Stimulated activated naive CD8-positive, alpha-beta T cell treated with anti-CD3 and anti-CD28 coated beads, Interleukin-15, Interleukin-2, amounts not matched to agents 100 ng/mL and 50 ng/mL, for 24 hours (primary cell): ENCODE measurements around the gene ENPP3.

Experiments used
- H3K27ac Mint-ChIP-seq: one replicate; pipeline ENCODE4 v1.8.0; 2021; ENCODE audit warnings: mild to moderate bottlenecking, mixed read lengths
- H3K27me3 Mint-ChIP-seq: one replicate; pipeline ENCODE4 v1.8.0; 2021; ENCODE audit warnings: mixed read lengths
- H3K36me3 Mint-ChIP-seq: one replicate; pipeline ENCODE4 v1.8.0; 2021; ENCODE audit warnings: low read depth, mixed read lengths
- H3K4me1 Mint-ChIP-seq: one replicate; pipeline ENCODE4 v1.8.0; 2021; ENCODE audit warnings: low read depth, mixed read lengths
- H3K4me3 Mint-ChIP-seq: one replicate; pipeline ENCODE4 v1.8.0; 2021; ENCODE audit warnings: mild to moderate bottlenecking, mixed read lengths
- H3K9me3 Mint-ChIP-seq: one replicate; pipeline ENCODE4 v1.8.0; 2021; ENCODE audit warnings: mixed read lengths

ENPP3 gene

DNA sequence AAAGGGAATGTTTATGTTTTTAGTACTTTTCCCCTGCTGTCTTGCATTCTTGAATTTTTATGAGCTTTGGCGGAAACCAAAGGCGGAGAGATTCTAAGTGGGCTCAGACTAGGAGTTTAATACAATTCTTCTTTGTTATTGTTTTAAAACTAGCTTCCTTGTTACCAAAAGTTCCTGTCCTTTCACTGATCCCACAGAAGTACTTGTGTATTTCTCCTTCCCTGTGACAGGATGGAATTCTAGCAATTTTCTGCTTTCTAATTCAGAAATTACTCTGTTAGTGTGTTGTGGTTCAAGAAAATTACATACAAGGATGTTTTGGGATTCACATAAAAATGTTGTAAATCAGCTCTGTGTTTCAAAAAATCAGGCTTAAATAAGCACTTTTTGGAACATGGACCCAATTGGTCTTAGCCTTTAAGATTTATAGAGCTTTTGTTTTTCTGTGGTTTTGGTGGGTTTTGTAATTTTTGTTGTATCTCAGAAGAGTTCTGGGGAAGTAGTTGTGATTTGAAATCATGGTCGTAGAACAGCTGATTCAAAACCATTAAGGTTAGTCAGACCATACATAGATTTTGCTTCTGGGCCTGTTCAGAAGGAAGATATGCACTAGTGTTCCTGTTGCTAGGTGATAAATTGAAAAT lies 91.3 kb downstream of the ENPP3 start:
- Mint-ChIP-seq H3K9me3 (no peaks in the 10 kb centered on the region), H3K4me3 (no peak overlapping the region), H3K36me3 (no peaks in the 10 kb centered on the region), H3K27ac (no peak overlapping the region), H3K4me1 (no peaks in the 10 kb centered on the region), H3K27me3 (peaks cover 4% of the 10 kb centered on the region)

DNA sequence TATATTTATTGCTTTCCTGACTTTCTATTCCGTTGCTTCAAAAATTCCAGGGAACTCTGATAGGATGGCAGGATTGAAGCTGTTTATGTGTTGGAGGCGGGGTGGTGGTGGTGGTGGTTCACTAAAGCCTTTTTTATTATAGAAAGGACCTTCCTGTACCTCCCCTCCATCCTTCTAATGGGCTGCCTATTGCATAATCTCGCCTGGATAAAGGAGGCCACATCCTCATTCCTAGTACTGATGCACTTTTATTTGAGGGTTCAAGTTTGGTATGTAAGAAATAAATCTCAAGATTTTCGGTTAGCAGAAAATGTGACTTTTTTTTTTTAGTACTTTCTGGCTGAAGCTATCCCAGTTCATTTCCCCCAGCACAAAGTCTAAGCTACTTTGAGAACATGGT lies 92.4 kb downstream of the ENPP3 start:
- Mint-ChIP-seq H3K27me3 (peaks cover 4% of the 10 kb centered on the region), H3K36me3 (no peaks in the 10 kb centered on the region), H3K4me1 (no peaks in the 10 kb centered on the region), H3K4me3 (no peak overlapping the region), H3K27ac (no peak overlapping the region), H3K9me3 (no peaks in the 10 kb centered on the region)

DNA sequence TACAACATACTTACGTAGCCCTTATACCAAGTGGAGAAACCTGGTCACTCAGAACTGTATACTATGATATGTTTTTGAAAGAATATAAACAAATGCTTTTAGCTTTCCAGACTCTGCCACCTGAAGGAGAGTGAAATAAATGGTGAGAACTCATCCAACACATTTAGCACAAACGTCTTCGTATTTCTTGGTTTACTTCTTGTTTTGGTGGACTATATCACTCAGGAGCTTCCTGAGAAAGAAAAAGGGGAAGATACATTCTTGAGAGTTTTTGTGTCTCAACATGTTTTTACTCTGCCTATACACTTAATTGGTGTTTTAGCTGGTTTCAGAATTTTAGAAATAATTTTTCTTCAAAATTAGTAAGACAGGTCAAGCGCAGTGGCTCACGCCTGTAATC lies 93.2 kb downstream of the ENPP3 start:
- H3K36me3 Mint-ChIP-seq: no peaks in the 10 kb centered on the region

DNA sequence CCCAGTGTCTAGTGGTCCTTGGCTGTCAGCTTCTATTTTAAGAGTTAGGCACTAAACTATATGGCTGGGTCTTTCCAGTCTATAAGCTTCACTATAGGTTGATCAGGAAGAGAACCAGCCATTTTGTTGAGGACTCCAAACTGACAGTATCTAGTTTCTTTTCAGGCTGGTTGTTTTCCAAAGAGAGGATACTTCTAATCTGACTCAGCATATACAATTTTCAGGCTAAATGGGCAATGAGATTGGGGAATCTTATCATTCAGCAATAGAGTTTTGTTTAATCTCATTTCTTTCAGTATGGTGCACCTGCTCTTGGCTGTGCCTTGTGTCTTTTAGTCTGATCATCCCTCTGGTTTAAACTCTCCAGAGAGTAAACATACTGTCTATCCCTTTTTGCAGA lies 94.1 kb downstream of the ENPP3 start:
- H3K27ac Mint-ChIP-seq: no peak overlapping the region
- no peaks in the 10 kb centered on the region for H3K9me3 Mint-ChIP-seq
- no peak overlapping the region for H3K4me3 Mint-ChIP-seq
- no peaks in the 10 kb centered on the region for H3K36me3 Mint-ChIP-seq
- H3K4me1 Mint-ChIP-seq: no peaks in the 10 kb centered on the region
- H3K27me3 Mint-ChIP-seq: peaks cover 4% of the 10 kb centered on the region

More for the DNA sequence above, 93.2 kb downstream of the ENPP3 start:
- H3K4me1 Mint-ChIP-seq: no peaks in the 10 kb centered on the region
- no peak overlapping the region for H3K4me3 Mint-ChIP-seq
- H3K27me3 Mint-ChIP-seq: peaks cover 4% of the 10 kb centered on the region
- H3K27ac Mint-ChIP-seq: no peak overlapping the region
- H3K9me3 Mint-ChIP-seq: no peaks in the 10 kb centered on the region

DNA sequence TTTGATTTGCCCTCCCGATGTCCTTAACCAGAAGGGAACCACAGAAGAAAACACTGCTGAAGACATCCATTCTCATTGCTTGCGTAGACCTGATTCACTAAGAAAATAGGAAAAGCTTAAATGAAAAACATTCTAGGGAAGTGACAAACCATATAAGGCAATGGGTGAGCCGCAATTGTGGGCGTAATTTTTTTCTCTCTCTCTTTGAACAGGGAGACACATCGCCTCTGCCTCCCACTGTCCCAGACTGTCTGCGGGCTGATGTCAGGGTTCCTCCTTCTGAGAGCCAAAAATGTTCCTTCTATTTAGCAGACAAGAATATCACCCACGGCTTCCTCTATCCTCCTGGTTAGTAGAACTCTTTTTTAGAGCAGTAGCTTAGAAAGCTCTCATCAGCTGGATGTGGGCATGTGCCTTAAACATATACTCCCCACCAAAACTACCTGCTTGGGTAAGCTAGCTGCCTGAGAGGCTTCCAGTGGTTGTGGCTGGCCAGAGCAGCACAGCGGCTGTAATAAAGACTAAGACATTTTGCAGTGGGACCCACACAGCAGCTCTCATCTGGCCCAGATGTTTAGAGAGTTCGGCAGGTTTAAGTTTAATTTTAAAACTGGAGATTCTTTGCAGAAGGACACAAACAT lies 96.4 kb downstream of the ENPP3 start:
- no peak overlapping the region for H3K27ac Mint-ChIP-seq
- H3K27me3 Mint-ChIP-seq: peaks cover 4% of the 10 kb centered on the region
- no peak overlapping the region for H3K4me3 Mint-ChIP-seq
- H3K4me1 Mint-ChIP-seq: no peaks in the 10 kb centered on the region
- H3K36me3 Mint-ChIP-seq: no peaks in the 10 kb centered on the region
- no peaks in the 10 kb centered on the region for H3K9me3 Mint-ChIP-seq

DNA sequence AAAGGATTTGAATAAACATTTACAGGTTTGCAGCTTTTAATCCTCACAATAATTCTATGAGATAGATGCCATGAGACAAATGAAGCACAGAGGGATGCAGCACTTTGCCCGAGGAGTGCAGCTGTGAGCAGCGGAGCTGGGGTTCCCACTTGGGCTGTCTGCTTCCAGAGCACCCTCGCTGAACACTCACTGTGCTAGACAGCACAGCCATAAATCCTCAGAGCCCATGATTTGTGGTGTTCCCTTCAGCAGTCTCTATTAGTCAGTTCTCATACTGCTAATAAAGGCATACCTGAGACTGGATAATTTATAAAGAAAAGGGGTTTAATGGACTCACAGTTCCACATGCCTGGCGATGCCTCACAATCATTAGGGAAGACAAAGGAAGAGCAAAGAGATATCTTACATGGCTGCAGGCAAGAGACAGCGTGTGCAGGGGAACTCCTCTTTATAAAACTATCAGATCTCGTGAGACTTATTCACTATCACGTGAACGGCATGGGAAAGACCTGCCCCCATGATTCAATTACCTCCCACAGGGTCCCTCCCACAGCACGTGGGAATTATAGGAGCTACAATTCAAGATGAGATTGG lies 99.0 kb downstream of the ENPP3 start:
- Mint-ChIP-seq H3K4me3 (no peak overlapping the region), H3K36me3 (no peaks in the 10 kb centered on the region), H3K4me1 (no peaks in the 10 kb centered on the region), H3K27ac (no peak overlapping the region), H3K27me3 (peaks cover under 1% of the 10 kb centered on the region), H3K9me3 (no peaks in the 10 kb centered on the region)

DNA sequence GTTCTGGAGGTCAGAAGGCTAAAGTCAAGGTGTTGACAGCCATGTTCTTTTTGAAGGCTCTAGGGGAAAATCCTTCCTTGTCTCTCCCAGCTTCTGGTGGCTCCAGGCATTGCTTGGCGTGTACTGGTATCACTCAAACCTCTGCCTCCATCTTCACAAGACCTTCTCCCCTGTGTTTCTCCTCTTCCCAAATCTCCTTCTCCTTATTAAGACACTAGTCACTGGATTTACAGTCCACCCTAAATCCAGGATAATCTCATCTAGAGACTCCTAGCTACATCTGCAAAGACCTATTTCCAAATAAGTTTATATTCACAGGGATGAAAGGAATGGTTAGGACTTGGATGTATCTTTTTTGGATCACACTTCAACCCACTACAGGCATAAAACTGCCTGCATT lies 99.7 kb downstream of the ENPP3 start:
- no peaks in the 10 kb centered on the region for H3K36me3 Mint-ChIP-seq
- no peaks in the 10 kb centered on the region for H3K27me3 Mint-ChIP-seq
- H3K9me3 Mint-ChIP-seq: no peaks in the 10 kb centered on the region
- no peaks in the 10 kb centered on the region for H3K4me1 Mint-ChIP-seq
- H3K27ac Mint-ChIP-seq: no peak overlapping the region
- no peak overlapping the region for H3K4me3 Mint-ChIP-seq

DNA sequence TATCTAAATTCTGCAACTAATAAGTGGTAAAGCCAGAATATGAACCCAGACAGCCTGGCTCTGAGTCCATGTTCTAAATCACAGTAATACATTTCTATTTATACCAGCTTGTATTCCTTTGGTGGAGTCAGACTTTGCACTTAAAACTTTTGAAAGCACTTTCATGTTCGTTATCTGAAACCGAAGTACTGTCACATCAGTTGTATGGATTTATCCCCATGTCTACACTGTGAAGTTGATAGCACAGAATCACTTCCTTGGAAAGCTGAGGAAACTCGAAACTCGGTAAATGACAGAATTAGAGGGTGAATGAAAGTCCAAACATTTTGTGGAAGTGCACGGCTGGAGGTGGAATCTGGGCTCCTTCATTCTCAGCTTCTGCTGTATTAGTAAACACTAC lies 102.0 kb downstream of the ENPP3 start:
- Mint-ChIP-seq H3K27ac (no peak overlapping the region), H3K36me3 (no peaks in the 10 kb centered on the region), H3K4me1 (no peaks in the 10 kb centered on the region), H3K27me3 (peaks cover 1% of the 10 kb centered on the region), H3K4me3 (no peak overlapping the region), H3K9me3 (no peaks in the 10 kb centered on the region)

DNA sequence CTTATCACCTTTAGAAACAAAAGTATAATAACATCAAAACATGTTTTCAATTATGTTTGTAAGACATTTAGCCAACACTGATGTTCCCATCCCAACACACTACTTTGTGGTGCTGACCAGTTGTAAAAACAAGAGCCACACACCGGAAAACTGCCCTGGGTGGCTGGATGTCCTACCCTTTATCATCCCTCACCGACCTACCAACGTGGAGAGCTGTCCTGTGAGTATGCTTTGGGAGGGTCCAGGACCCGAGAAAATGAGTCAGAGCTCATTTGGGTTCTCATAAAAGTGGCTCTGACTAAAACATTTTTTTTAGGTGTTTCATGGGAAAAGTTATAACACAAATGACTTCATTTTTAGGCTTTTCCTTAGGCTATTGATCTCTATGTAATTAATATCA lies 103.1 kb downstream of the ENPP3 start:
- H3K4me1 Mint-ChIP-seq: no peaks in the 10 kb centered on the region
- H3K9me3 Mint-ChIP-seq: no peaks in the 10 kb centered on the region
- peaks cover 5% of the 10 kb centered on the region for H3K27me3 Mint-ChIP-seq
- H3K27ac Mint-ChIP-seq: no peak overlapping the region
- no peak overlapping the region for H3K4me3 Mint-ChIP-seq
- no peaks in the 10 kb centered on the region for H3K36me3 Mint-ChIP-seq

DNA sequence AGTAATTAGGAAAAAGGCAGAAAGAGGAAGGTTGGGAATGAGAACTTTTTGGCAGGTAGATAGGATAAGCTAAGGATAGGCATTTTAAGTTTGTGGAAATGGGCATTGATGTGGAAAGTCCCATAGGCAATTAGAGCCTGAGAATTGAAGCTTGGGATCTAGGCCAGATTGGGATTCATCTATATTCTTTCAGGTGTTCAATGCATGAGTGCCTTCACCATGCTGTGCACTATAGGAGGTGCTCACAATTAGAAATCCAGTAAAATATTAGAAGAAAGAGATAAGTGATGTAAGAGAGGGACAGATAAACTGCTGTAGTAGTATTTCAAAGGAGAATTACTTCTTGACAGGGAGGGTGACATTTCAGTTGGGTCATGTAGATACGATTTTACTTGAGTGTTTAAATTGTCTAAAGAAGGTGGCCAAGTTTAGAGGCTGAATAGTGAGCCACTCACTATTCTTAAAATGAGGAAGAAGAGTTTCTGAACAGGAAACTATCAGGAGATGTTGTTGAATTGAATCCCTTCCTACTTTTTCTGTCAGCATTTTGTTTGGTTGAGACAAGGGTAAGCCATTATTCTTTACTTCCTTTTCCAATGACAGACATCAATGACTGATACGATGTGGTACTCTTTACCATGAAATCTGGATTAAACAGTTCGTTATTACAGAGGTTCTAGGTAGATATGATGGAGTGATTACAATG lies 104.7 kb downstream of the ENPP3 start:
- no peaks in the 10 kb centered on the region for H3K9me3 Mint-ChIP-seq
- no peaks in the 10 kb centered on the region for H3K4me1 Mint-ChIP-seq

DNA sequence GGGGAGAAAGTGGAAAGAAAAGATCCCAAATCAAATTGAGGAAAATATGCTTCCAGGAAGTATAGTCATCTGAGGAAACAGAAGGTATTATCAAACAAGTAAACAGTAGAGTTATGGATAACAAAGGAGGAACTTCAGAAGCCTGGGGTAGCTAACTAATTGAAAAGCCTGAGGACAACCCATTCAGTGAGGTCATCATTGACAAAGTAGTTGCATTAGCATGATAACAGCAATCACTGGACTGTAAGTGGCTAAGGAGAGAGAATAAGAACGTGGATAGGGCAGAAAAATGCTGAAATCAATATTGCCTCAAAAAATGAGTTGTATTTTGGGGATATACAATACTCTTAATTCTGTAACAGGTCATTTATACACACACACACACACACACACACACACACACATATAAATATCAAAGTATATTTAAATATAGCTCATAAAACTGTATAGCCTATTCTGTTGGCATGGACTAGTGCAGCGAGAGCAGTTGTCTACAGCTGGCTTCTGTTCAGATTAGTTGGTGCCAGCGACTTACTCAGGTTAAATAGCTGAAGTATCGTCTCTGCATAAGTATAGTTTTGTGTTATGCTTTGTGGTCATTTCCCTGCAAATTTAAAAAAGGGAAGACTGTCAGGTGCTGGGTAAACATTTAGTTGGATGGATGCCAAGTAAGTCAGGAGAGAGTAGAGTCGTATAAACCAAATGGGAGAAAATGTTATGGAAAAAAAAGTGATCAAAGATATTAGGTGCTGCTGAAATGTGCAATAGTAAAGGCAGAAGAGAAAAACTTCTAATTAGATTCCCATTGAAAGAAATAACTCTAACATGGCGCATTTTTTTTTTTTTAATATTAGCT lies 107.6 kb downstream of the ENPP3 start:
- H3K4me1 Mint-ChIP-seq: no peaks in the 10 kb centered on the region
- peaks cover 5% of the 10 kb centered on the region for H3K27me3 Mint-ChIP-seq
- H3K4me3 Mint-ChIP-seq: no peak overlapping the region
- no peaks in the 10 kb centered on the region for H3K36me3 Mint-ChIP-seq
- no peaks in the 10 kb centered on the region for H3K9me3 Mint-ChIP-seq
- no peak overlapping the region for H3K27ac Mint-ChIP-seq

More for the DNA sequence above, 104.7 kb downstream of the ENPP3 start:
- no peak overlapping the region for H3K27ac Mint-ChIP-seq
- no peak overlapping the region for H3K4me3 Mint-ChIP-seq
- H3K27me3 Mint-ChIP-seq: peaks cover 5% of the 10 kb centered on the region
- no peaks in the 10 kb centered on the region for H3K36me3 Mint-ChIP-seq

DNA sequence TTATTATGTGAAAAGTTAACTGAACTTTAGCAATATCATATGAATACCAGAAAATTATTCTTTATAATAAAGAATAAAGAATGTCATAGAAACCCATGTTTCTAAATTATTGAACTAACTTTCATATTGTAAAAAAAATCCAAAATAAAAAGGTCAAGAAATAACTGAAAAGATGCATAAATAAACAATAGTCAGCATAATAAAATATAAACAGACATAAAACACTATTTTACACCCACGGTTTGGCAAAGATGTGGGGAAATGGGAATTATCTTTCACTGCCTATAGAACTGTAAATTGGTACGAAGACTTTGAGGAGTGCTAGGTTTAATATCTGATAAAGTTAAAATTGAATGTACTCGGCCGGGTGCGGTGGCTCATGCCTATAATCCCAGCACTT lies 108.4 kb downstream of the ENPP3 start:
- H3K27me3 Mint-ChIP-seq: peaks cover 5% of the 10 kb centered on the region
- H3K4me1 Mint-ChIP-seq: no peaks in the 10 kb centered on the region
- H3K4me3 Mint-ChIP-seq: no peak overlapping the region
- H3K9me3 Mint-ChIP-seq: no peaks in the 10 kb centered on the region
- H3K27ac Mint-ChIP-seq: no peak overlapping the region
- no peaks in the 10 kb centered on the region for H3K36me3 Mint-ChIP-seq

DNA sequence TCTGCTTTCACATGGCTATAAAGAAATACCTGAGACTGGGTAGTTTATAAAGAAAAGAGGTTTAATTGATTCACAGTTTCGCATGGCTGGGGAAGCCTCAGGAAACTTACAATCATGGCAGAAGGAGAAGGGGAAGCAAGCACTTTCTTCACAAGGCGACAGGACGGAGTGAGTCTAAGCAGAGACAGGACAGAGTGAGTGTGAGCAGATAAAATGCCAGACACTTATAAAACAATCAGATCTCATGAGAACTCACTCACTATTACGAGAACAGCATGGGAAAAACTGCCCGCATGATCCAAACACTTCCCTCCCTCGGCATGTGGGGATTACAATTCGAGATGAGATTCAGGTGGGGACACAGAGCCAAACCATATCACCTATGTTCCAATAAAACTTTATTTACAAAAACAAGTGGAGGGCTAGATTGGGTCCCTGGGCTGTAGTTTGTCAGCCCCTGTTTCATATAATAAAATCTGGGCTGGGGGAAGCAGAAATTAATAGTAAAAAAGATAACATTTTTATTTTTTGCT lies 110.8 kb downstream of the ENPP3 start:
- no peak overlapping the region for H3K4me3 Mint-ChIP-seq
- H3K36me3 Mint-ChIP-seq: no peaks in the 10 kb centered on the region
- no peaks in the 10 kb centered on the region for H3K4me1 Mint-ChIP-seq
- no peak overlapping the region for H3K27ac Mint-ChIP-seq
- H3K9me3 Mint-ChIP-seq: no peaks in the 10 kb centered on the region
- H3K27me3 Mint-ChIP-seq: peaks cover 6% of the 10 kb centered on the region

DNA sequence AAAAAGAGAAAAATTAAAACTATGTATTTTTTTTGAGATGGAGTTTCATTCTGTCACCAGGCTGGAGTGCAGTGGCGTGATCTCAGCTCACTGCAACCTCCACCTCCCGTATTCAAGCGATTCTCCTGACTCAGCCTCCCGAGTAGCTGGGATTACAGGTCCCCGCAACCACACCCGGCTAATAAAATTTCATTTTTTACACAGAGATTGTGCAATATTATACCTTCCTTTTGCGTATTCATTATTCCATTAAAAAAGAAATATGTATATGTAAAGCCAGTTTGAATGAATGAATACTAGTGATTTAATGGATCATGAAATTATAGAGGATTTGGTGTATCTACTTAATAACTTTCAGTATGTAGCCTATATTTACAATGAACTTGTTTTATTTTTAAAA lies 111.9 kb downstream of the ENPP3 start:
- peaks cover 11% of the 10 kb centered on the region for H3K27me3 Mint-ChIP-seq
- H3K4me1 Mint-ChIP-seq: no peaks in the 10 kb centered on the region
- no peak overlapping the region for H3K4me3 Mint-ChIP-seq
- no peaks in the 10 kb centered on the region for H3K36me3 Mint-ChIP-seq
- H3K9me3 Mint-ChIP-seq: no peaks in the 10 kb centered on the region
- H3K27ac Mint-ChIP-seq: no peak overlapping the region
